HEK293 (cell line): ENCODE data around the gene NRTN.

Experiments
- ATF2 ChIP-seq: fragments of 450-650 bp; formaldehyde crosslinking; IDR thresholded peaks from 2 replicates; pipeline ENCODE4 v1.5.1; 2016; ENCODE audit warnings: missing biosample characterization, missing genetic modification characterization, low read depth
- HOXD13 ChIP-seq: sonication (generic); formaldehyde crosslinking; IDR thresholded peaks from 2 replicates; pipeline ENCODE4 v1.8.0; 2022; ENCODE audit warnings: missing genetic modification reagents, borderline replicate concordance
- KLF1 ChIP-seq: fragments of 450-650 bp; formaldehyde crosslinking; IDR thresholded peaks from 2 replicates; pipeline ENCODE4 v1.5.1; 2016; ENCODE audit warnings: missing biosample characterization, missing genetic modification characterization
- KLF8 ChIP-seq: fragments of 450-650 bp; formaldehyde crosslinking; IDR thresholded peaks from 2 replicates; pipeline ENCODE4 v1.5.1; 2016; ENCODE audit warnings: missing biosample characterization, missing genetic modification characterization
- PRDM2 ChIP-seq: fragments of 450-650 bp; formaldehyde crosslinking; IDR thresholded peaks from 2 replicates; pipeline ENCODE4 v1.5.1; 2016; ENCODE audit warnings: missing biosample characterization, missing genetic modification characterization, borderline replicate concordance
- SALL2 ChIP-seq: fragments of 450-650 bp; formaldehyde crosslinking; IDR thresholded peaks from 2 replicates; pipeline ENCODE4 v1.5.0; 2017; ENCODE audit warnings: missing biosample characterization, mild to moderate bottlenecking, missing genetic modification characterization, borderline replicate concordance
- TRIM28 ChIP-seq: IDR thresholded peaks from 2 replicates; pipeline ENCODE4 v1.6.1; 2011; ENCODE audit warnings: low read length, control low read depth, borderline replicate concordance
- ZBTB1 ChIP-seq: fragments of 450-650 bp; formaldehyde crosslinking; IDR thresholded peaks from 2 replicates; pipeline ENCODE4 v1.5.1; 2016; ENCODE audit warnings: missing biosample characterization, missing genetic modification characterization
- ZBTB21 ChIP-seq: fragments of 450-650 bp; formaldehyde crosslinking; IDR thresholded peaks from 2 replicates; pipeline ENCODE4 v1.5.1; 2017; ENCODE audit warnings: missing biosample characterization, missing genetic modification characterization
- ZFP37 ChIP-seq: fragments of 450-650 bp; formaldehyde crosslinking; IDR thresholded peaks from 2 replicates; pipeline ENCODE4 v1.5.1; 2016; ENCODE audit warnings: missing biosample characterization, missing genetic modification characterization
- ZNF10 ChIP-seq: fragments of 450-650 bp; formaldehyde crosslinking; IDR thresholded peaks from 2 replicates; pipeline ENCODE4 v1.5.1; 2017; ENCODE audit warnings: missing biosample characterization, missing genetic modification characterization
- ZNF146 ChIP-seq: fragments of 450-650 bp; formaldehyde crosslinking; IDR thresholded peaks from 2 replicates; pipeline ENCODE4 v1.5.1; 2016; ENCODE audit warnings: missing biosample characterization, missing genetic modification characterization
- ZNF169 ChIP-seq: fragments of 450-650 bp; formaldehyde crosslinking; IDR thresholded peaks from 2 replicates; pipeline ENCODE4 v1.5.1; 2016; ENCODE audit warnings: missing biosample characterization, missing genetic modification characterization
- ZNF223 ChIP-seq: fragments of 450-650 bp; formaldehyde crosslinking; IDR thresholded peaks from 2 replicates; pipeline ENCODE4 v1.5.1; 2016; ENCODE audit warnings: missing biosample characterization, missing genetic modification characterization
- ZNF26 ChIP-seq: fragments of 450-650 bp; formaldehyde crosslinking; IDR thresholded peaks from 2 replicates; pipeline ENCODE4 v1.5.1; 2016; ENCODE audit warnings: missing biosample characterization, missing genetic modification characterization
- ZNF302 ChIP-seq: fragments of 450-650 bp; formaldehyde crosslinking; IDR thresholded peaks from 2 replicates; pipeline ENCODE4 v1.5.1; 2016; ENCODE audit warnings: missing biosample characterization, missing genetic modification characterization, low read depth
- ZNF311 ChIP-seq: fragments of 450-650 bp; formaldehyde crosslinking; IDR thresholded peaks from 2 replicates; pipeline ENCODE4 v1.5.1; 2017; ENCODE audit warnings: missing biosample characterization, missing genetic modification characterization, borderline replicate concordance
- ZNF335 ChIP-seq: fragments of 450-650 bp; formaldehyde crosslinking; conservative IDR thresholded peaks from 2 replicates; pipeline ENCODE4 v1.5.1; 2016; ENCODE audit warnings: missing biosample characterization, missing genetic modification characterization
- ZNF341 ChIP-seq: fragments of 450-650 bp; formaldehyde crosslinking; IDR thresholded peaks from 2 replicates; pipeline ENCODE4; 2016; ENCODE audit warnings: low read depth, missing biosample characterization, missing genetic modification characterization
- ZNF37A ChIP-seq: fragments of 450-650 bp; IDR thresholded peaks from 2 replicates; pipeline ENCODE4 v1.5.1; 2018; ENCODE audit warnings: missing biosample characterization, missing genetic modification characterization
- ZNF48 ChIP-seq: fragments of 450-650 bp; formaldehyde crosslinking; IDR thresholded peaks from 2 replicates; pipeline ENCODE4 v1.5.1; 2016; ENCODE audit warnings: missing biosample characterization, missing genetic modification characterization
- ZNF510 ChIP-seq: fragments of 450-650 bp; formaldehyde crosslinking; IDR thresholded peaks from 2 replicates; pipeline ENCODE4 v1.5.1; 2018; ENCODE audit warnings: mild to moderate bottlenecking, missing genetic modification characterization, missing biosample characterization; ENCODE audit not compliant: insufficient replicate concordance
- ZNF544 ChIP-seq: fragments of 450-650 bp; formaldehyde crosslinking; IDR thresholded peaks from 2 replicates; pipeline ENCODE4 v1.5.0; 2017; ENCODE audit warnings: missing biosample characterization, missing genetic modification characterization
- ZNF585B ChIP-seq: fragments of 450-650 bp; formaldehyde crosslinking; IDR thresholded peaks from 2 replicates; pipeline ENCODE4 v1.5.1; 2016; ENCODE audit warnings: missing biosample characterization, missing genetic modification characterization
- ZNF621 ChIP-seq: fragments of 450-650 bp; formaldehyde crosslinking; IDR thresholded peaks from 2 replicates; pipeline ENCODE4 v1.5.1; 2017; ENCODE audit warnings: missing biosample characterization, missing genetic modification characterization
- ZNF626 ChIP-seq: fragments of 450-650 bp; sonication (Bioruptor Pico); formaldehyde crosslinking; IDR thresholded peaks from 2 replicates; pipeline ENCODE4 v1.5.1; 2018; ENCODE audit warnings: missing biosample characterization, missing genetic modification characterization, inconsistent platforms
- ZNF629 ChIP-seq: fragments of 450-650 bp; formaldehyde crosslinking; IDR thresholded peaks from 2 replicates; pipeline ENCODE4 v1.5.1; 2017; ENCODE audit warnings: missing biosample characterization, missing genetic modification characterization
- ZNF664 ChIP-seq: fragments of 450-650 bp; formaldehyde crosslinking; IDR thresholded peaks from 2 replicates; pipeline ENCODE4 v1.5.1; 2016; ENCODE audit warnings: missing biosample characterization, missing genetic modification characterization
- ZNF692 ChIP-seq: fragments of 450-650 bp; formaldehyde crosslinking; IDR thresholded peaks from 2 replicates; pipeline ENCODE4 v1.5.1; 2016; ENCODE audit warnings: missing biosample characterization, missing genetic modification characterization
- ZNF701 ChIP-seq: fragments of 450-650 bp; formaldehyde crosslinking; IDR thresholded peaks from 2 replicates; pipeline ENCODE4 v1.5.1; 2016; ENCODE audit warnings: missing biosample characterization, missing genetic modification characterization
- ZNF843 ChIP-seq: fragments of 450-650 bp; formaldehyde crosslinking; IDR thresholded peaks from 2 replicates; pipeline ENCODE4 v1.5.1; 2016; ENCODE audit warnings: missing biosample characterization, missing genetic modification characterization
- ZSCAN30 ChIP-seq: fragments of 450-650 bp; IDR thresholded peaks from 2 replicates; pipeline ENCODE4 v1.5.1; 2018; ENCODE audit warnings: missing biosample characterization, mild to moderate bottlenecking, missing genetic modification characterization, moderate library complexity

Gene NRTN

GRCh38 chr19:5827891-5828660, 23.2 kb downstream of the NRTN start (continued):
- TF ChIP-seq ATF2 (tag by site-specific recombination) (peak; percentile 20; the same call in 1 of the 2 replicates), ZNF544 (tag by site-specific recombination) (no peak), TRIM28 (no peak), HOXD13 (CRISPR knock-in tag) (no peak), SALL2 (tag by site-specific recombination) (no peak), ZNF510 (tag by site-specific recombination) (no peak), KLF1 (tag by site-specific recombination) (0 out of 2 replicates have a peak, but pooled peaks have one; percentile 60), ZNF169 (0 out of 2 replicates have a peak, but pooled peaks have one; percentile 65), ZBTB1 (tag by site-specific recombination) (peak; percentile 69; the same call in 1 of the 2 replicates), ZNF843 (peak; percentile 81), ZNF146 (tag by site-specific recombination) (0 out of 2 replicates have a peak, but pooled peaks have one; percentile 13), ZNF302 (tag by site-specific recombination) (no peak), ZNF311 (tag by site-specific recombination) (no peak), KLF8 (tag by site-specific recombination) (peak; percentile 91), ZNF621 (tag by site-specific recombination) (no peak), ZNF26 (tag by site-specific recombination) (no peak), ZNF48 (tag by site-specific recombination) (no peak), ZSCAN30 (no peak), ZNF37A (tag by site-specific recombination) (no peak), ZBTB21 (tag by site-specific recombination) (no peak), ZNF223 (tag by site-specific recombination) (no peak), ZNF585B (no peak), ZNF701 (no peak), ZNF692 (peak; percentile 91), ZNF10 (no peak; the same call in 1 of the 2 replicates), ZNF626 (tag by site-specific recombination) (no peak), ZNF341 (tag by site-specific recombination) (no peak; the same call in 1 of the 2 replicates), ZFP37 (tag by site-specific recombination) (no peak), PRDM2 (tag by site-specific recombination) (no peak), ZNF335 (peak; percentile 39), ZNF664 (no peak), ZNF629 (tag by site-specific recombination) (peak; percentile 69)
